CD4-positive, alpha-beta T cell treated with Interleukin-21 for 1 hour (primary cell): ENCODE measurements around the gene OR6X1.

Source experiments
- DNase-seq: peaks from one replicate; pipeline ENCODE4 v3.0.0-alpha.2; 2020

OR6X1 gene

DNA sequence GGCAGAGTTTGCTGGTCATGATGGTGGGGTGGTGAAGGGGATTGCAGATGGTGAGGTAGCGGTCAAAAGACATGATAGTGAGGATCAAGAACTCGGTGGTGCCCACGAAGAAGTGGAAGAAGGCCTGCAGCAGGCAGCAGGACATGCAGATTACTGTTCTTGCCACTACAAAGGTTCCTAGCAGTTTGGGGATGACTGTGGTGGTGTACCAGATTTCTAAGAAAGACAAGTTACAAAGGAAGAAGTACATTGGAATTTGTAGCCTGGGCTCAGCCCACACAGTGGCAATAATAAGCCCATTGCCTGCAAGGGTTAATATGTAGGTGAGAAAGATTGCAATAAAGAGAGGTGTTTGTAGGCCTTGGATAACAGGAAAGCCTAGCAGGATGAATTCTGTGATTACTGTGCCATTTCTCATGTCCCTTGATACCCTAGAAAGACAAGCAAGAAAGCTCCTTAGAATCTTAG, at the start of gene OR6X1:
Gene OR6X1 (minus strand): TSS at position 418 of the 468 bp plus-strand sequence. CDS start 0 bp downstream, at position 418.
- DNase-seq = no peak

GRCh38 chr11:123801765-123802164, 47.4 kb upstream of the OR6X1 start:
- no peak for DNase-seq

GRCh38 chr11:123800036-123800435, 45.7 kb upstream of the OR6X1 start:
- no peak for DNase-seq

DNA sequence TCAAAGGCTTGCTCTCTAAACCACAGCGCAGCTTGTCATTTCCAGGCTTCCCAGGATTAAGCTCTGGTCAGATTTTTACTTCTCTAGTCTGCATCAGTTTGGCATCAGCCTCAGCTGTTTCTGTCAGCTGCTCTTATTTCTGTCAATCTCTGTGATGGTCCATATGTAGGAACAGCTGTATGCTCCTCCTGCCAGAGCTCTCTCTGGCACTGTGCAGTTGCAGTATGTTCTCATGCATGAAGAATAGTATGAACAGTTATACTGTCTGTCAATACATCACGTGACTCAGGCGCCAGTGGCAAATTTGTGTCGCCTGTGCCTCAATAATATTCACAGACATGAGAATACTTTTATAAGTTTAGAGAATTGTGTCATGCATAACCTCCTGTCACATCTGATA, 45.1 kb upstream of the OR6X1 start:
- no peak for DNase-seq

- no peak for DNase-seq
These were observed 44.4 kb upstream of the OR6X1 start for GRCh38 chr11:123798513-123799252.

- no peak for DNase-seq
These were observed 43.8 kb upstream of the OR6X1 start for GRCh38 chr11:123798079-123798478.

DNA sequence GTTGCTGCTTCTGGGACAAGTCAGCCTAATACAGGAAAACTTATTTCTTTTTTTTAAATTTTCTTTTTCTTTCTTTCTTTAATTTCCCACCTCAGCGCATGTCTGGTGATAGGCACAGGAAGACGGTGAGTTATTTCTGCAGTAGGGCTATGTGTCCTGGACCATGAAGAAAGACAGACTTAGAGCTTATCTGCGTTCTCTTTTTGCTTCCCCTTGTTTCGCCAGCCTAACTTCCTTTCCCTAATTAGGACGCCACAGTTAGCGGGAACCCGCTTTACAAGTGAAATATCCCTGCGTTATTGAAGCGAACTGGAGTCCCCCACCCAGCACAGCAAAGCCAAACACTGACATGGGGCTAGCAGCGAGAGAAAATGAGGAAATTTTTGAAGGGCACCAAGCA, 43.2 kb upstream of the OR6X1 start:
- DNase-seq = no peak

GRCh38 chr11:123797114-123797513, 42.8 kb upstream of the OR6X1 start:
- DNase-seq = no peak

GRCh38 chr11:123796226-123796625, 41.9 kb upstream of the OR6X1 start:
- DNase-seq = no peak

DNA sequence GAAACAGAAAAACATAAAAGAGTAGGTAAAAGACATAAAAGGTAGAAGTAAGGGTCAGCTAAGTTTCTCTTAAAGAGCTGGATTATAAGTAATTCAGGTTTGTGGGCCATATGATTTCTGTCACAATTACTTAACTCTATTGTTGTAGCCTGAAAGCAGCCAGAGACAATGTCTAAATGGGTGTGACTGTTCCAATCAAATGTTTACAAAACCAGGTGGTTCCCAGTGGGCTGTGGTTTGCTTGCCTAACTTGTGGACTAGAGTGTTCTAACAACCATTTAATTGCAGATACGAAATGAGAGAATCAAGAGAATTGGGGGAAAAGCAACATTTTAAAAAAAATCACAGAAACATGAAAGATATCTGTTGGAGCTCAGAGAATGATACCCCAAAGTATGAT, 29.2 kb upstream of the OR6X1 start:
- DNase-seq = no peak

GRCh38 chr11:123778511-123778910, 24.2 kb upstream of the OR6X1 start:
- DNase-seq = no peak

- no peak for DNase-seq
These were observed 21.6 kb upstream of the OR6X1 start for GRCh38 chr11:123775715-123776549.

DNA sequence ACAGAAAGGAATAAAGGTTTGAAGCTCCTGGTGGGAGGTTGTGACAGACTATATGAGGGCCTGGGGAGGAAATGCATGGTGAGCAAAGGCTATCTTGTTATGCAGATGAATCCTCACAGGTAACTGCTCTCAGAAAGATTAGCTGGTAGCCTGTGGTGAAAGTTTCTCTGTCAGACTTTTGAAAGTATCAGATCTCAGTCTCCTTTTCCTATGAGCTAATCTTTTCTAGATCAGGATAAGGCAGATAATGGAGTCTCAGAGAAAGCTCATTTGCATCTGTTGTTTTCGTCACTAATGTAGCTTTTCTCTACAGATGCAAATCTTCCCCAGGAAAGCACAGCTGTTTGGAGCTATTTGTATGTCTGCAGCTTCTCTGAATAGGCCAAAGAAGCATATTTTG, 21.0 kb upstream of the OR6X1 start:
- DNase-seq = no peak

GRCh38 chr11:123773959-123774358, 19.6 kb upstream of the OR6X1 start:
- DNase-seq = no peak

GRCh38 chr11:123773026-123773425, 18.7 kb upstream of the OR6X1 start:
- DNase-seq = no peak

- DNase-seq = no peak
These were observed 17.3 kb upstream of the OR6X1 start for GRCh38 chr11:123771664-123772063.

DNA sequence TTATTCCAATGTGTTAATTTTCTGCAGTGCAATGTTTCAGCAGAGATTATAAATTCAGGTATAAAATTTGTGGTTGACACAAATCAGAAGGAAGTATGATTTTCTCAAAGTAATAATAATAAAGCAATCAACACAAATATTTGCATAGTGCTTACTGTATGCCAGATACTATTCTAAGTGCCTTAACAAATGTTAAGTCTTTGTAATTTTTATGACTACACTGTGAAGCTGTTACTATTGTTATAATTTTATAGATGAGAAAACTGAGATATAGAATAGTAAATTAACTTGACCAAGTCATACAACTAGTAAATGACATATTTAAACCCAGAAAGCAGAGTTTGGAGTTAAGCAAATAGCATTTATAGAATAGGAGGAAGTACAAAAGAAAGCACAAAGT, 16.4 kb upstream of the OR6X1 start:
- no peak for DNase-seq

- no peak for DNase-seq
These were observed 11.3 kb upstream of the OR6X1 start for GRCh38 chr11:123765601-123766000.

GRCh38 chr11:123762422-123762821, 8.1 kb upstream of the OR6X1 start:
- no peak for DNase-seq

DNA sequence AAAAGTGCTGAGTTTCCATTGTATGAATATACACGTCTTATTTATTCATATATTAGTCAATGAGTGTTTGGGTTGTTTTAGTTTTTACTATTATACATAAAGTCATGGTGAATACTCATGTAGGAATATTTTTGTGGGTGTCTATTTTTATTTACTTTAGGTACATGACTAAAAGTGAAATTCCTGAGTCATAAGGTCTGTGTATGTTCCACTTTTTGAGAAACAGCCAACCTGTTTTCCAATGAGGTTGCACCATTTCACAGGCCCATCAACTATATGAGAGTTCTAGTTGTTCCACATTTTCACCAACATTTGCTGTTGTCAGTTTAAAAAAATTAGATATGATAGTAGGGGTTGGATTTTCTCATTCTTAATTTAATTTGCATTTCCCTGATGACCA, 6.6 kb upstream of the OR6X1 start:
- DNase-seq = no peak

GRCh38 chr11:123757976-123758375, 3.7 kb upstream of the OR6X1 start:
- DNase-seq = no peak

- DNase-seq = no peak
These were observed 1.5 kb upstream of the OR6X1 start for GRCh38 chr11:123755813-123756212.

GRCh38 chr11:123755344-123755743, 1.0 kb upstream of the OR6X1 start:
- DNase-seq = no peak

DNA sequence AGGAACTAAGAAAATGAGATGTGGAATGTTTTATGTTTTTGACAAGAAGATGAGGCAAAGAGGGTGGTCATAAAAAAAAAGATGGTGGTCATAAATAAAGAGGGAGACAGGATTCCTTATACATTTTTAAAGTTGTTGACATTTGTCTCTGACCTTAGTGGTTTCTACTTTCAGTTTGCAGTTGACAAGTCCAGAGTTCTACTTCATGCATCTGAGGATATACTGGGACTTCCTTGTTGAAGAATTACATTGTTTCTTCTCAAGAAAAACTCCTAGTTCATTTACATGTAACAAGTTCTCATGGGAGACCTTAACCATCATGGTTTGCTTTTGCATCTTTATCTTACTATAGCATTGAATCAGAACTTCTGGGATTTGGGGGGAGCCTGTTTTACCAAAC, 1.2 kb downstream of the OR6X1 start:
- DNase-seq = no peak
